OCI-LY3 (cell line): ENCODE results near the gene TRIM33.

Source experiments
- CTCF ChIP-seq: fragments of 200-600, 300-600 bp; sonication (generic); IDR thresholded peaks from 2 replicates; pipeline ENCODE4 v1.5.1; 2014; ENCODE audit warnings: antibody characterized with exemption, low read length, low read depth
- EZH2phosphoT487 ChIP-seq: fragments of 200-600 bp; shearing (Covaris generic); IDR thresholded peaks from 2 replicates; pipeline ENCODE4 v1.6.1; 2018; ENCODE audit warnings: antibody characterized with exemption, mixed run types, low read depth

GRCh38 chr1:114472408-114472807 is 38.6 kb downstream of the TRIM33 start:
- no peak for TF ChIP-seq CTCF
- TF ChIP-seq EZH2phosphoT487, result no peak
